Inflammatory macrophage treated with lipopolysaccharide for 4 hours (primary cell): ENCODE data around the gene ELN.
"Not testable (repeated sequence)": the region's sequence is repeated elsewhere in the genome, so short reads cannot be mapped to it uniquely, and the experiment has no call there.

Experiments used
- DNase-seq: peaks from one replicate; pipeline ENCODE4 v3.0.0-alpha.2; 2020

ELN gene

DNA sequence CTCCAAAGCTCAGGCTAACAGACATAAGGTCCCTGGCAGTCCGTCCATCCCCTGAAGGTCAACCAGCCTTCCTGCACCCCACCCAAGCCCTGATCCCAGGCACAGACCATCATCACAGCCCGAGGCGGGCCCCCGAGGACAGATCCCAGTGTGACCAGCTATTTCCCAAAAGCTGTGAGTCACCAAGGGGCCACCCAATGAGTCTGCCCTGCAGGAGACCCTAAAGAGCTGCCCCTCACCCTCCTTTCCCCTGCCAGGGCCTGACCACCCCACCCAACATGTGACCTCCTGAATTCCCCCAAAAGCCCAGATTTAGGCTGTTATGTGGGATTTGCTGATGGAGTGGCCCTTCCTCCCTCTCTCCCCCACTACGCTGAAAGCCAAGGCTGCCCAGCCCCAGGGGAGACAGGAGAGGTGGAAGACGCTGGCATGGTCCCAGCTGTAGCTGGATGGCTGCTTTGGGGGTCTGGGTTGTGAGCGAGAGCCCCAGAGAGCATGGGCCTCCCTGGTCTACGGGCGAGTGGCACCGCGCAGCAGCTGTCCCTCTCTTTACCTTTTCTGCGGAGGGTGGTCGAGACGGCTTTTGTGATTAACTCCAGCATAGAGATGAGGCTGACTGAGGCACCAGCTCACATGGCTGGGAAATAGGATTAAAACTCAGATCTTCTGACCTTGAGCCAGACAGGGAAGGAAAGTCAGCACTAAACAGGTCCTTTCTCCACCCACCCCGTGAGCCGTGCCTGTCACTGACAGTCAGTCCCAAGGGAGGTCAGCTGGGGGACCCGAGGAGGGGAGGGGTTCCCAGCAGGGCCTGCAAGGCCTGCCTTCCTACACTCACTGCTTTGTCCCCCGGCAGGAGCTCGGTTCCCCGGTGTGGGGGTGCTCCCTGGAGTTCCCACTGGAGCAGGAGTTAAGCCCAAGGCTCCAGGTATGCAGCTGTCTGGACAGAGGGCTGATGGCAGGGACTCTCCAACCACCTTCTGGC, 16.7 kb downstream of the ELN start:
- DNase-seq, result no peak

DNA sequence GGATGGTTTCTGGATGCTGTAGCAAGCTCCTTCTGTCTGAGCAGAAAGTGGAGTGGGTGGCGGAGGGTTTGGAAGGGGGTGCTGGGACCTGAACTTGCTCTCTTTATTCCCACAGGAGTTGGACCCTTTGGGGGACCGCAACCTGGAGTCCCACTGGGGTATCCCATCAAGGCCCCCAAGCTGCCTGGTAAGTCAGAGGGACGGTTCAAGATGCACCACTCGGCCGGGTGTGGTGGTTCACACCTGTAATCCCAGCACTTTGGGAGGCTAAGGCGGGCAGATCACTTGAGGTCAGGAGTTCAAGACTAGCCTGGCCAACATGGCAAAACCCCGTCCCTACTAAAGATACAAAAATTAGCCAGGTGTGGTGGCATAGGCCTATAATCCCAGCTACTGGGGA, 18.6 kb downstream of the ELN start:
- DNase-seq, result not testable (repeated sequence)

- no peak for DNase-seq
Measured at GRCh38 chr7:74047804-74048380, 19.9 kb downstream of the ELN start.

- no peak for DNase-seq
Measured at GRCh38 chr7:74048999-74049599, 21.1 kb downstream of the ELN start.

- DNase-seq, result no peak
Measured at GRCh38 chr7:74049997-74050798, 22.2 kb downstream of the ELN start.

DNA sequence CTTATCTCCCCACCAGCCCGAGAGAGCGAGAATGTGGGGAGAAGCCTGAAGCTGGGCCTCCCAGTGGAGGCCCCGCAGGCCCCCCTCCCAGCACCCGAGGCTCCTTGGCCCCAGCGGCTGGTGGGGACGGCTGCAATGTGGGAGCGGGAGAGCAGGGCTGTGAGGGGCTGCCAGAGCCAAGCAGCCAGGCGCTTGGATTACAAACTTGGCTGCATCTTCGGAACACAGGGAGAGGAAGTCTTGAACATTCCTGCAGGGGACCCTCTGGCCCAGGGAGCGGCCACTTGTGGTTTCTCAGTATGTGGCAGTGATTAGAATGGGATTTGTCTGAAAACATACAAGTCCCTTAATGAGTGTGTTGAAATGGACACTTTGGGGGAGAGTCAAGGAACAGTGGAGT, 23.2 kb downstream of the ELN start:
- DNase-seq, result no peak

- DNase-seq, result peak; percentile 12
Measured at GRCh38 chr7:74051629-74052410, 23.8 kb downstream of the ELN start.

DNA sequence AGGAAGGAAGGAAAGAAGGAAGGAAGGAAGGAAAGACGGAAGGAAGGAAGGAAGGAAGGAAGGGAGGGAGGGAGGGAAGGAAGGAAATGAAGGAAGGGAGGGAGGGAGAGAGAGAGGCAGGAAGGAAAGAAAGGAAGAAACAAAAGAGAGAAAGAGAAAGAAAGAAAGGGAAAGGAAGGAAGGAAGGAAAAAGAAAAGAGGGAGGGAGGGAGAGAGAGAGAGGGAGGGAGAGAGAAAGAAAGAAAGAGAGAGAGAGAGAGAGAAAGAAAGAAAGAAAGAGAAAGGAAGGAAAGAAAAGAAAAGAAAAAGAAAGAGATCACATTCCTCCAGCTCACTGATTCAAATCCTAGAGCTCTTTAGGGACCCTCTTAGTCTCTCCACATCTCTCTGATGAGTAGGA, 24.7 kb downstream of the ELN start:
- no peak for DNase-seq

DNA sequence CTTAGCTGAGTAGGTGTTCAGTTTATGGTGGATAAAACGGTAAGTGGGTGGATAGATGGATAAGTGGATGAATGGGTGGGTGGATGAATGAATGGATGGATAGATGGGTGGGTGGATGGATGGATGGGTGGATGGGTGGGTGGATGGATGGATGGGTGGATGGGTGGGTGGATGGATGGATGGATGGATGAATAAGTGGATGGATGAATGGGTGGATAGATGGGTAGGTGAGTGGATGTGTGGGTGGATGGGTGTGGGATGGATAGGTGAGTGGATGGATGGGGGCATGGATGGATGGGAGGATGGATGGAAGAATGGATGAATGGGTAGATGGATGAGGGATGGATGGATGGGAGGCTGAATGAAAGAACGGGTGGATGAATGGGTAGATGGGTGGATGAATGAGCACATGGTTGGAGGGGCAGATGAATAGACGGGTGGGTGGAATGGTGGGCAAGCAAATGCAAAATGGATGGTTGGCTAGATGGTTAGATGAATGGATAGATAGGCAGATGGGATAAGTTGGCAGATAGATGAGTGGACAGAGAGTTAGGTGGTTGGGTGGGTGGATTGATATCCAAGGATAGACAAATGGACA, 25.7 kb downstream of the ELN start:
- no peak for DNase-seq

DNA sequence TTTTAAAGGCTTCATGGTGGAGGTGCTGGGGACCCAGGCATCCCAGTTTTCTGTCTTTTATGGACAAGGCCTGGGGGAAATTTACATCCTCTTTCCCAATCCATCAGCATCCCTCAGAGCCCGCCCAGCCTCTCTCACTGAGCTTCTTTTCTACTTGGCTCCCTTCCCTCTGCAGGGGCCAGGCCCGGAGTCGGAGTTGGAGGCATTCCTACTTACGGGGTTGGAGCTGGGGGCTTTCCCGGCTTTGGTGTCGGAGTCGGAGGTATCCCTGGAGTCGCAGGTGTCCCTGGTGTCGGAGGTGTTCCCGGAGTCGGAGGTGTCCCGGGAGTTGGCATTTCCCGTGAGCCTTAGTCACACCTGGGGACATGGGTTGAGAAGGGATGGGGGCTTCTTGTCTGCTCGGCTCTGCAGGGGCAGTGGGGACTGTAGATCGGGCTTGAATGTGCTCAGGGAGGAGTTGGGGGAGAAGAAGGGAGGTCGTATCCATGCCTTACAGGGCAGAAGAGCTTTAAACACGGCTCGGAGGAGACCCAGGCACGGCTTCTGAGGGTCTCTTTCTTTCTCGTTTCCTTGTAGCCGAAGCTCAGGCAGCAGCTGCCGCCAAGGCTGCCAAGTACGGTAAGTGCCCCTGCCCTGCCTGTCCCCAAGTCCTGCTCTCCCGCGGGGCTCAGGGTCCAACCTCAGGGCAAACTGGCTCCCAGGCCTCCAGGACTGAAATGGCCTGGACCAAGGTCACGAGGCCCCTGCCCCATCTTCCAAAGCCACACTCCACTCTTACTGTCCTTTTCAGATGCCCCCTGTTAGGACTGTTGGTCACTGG, 28.3 kb downstream of the ELN start:
- DNase-seq, result no peak

DNA sequence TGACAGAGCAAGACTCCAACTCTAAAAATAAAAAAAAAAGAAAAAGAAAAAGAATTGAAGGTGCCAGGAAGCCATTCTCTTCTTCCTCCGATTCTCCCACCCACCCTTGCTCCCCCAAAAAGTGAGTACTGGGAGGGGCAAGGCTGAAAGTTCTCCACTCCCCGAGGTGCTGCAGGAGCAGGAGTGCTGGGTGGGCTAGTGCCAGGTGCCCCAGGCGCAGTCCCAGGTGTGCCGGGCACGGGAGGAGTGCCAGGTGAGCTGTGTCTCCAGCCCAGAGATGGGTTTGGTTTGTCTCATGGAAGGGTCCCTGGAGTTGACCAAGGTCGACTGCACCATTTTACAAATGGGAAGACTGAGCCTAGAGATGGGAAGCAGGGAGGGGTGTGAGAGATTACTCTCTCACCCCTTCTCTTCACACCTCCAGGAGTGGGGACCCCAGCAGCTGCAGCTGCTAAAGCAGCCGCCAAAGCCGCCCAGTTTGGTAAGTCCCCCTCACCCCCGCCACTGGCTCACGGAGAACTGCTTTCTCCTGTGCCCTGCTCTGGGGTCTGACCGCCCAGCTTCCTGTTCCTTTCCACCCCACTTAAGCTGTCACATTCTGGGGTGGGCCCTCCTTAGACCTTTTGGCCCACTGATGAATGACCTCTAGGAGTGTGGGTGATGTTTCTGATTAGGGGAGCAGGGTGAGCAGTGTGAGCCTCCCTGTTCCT, 29.4 kb downstream of the ELN start:
- DNase-seq, result no peak

DNA sequence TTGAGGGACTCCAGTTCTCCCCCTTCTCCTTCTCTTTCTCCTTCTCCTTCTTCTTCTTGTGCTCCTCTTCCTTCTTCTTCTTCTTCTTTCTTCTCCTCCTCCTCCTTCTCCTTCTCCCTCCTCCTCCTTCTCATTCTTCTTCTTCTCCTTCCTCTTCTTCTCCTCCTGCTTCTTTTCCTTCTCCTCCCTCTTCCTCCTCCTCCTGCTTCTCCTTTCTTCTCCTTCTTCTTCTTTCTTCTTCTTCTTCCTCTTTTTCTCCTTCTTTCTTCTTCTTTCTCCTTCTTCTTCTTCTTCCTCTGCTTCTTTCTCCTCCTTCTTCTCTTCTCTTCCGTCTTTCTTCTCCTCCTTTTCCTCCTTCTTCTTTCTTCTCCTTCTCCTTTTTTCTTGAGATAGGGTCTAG, 30.0 kb downstream of the ELN start:
- DNase-seq, result no peak

DNA sequence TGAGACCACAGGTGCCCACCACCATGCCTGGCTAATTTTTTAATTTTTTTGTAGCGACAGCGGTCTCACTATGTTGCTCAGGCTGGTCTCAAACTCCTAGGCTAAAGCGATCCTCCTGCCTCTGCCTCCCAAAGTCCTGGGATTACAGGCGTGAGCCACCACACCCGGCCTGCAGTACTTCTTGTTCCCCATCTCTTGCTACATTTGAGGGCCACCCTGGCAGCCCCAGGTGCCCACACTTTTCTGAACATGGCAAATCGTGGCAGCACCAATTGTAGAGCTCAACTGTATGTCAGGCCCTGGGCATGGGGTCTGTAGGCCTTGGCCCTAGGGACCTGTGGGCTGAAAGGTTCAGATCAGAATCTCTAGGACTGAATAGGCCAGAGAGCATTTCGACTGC, 30.5 kb downstream of the ELN start:
- DNase-seq, result no peak

DNA sequence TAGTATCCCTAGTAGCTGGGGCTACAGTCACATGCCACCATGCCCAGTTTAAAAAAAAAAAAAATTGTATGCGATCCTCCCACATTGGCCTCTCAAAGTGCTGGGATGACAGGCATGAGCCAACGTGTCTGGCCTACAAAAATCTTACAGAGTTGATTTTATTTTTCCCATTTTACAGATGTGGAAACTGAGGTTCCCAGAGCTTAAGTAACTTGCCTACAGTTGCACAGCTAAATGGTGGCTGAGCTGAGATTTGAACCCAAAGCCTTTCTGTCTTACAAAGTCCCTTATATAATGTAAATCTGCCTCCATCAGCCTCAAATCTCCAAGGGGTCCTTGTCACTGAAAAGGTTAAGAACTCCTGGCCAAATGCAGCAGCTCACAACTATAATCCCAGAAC, 31.1 kb downstream of the ELN start:
- no peak for DNase-seq

DNA sequence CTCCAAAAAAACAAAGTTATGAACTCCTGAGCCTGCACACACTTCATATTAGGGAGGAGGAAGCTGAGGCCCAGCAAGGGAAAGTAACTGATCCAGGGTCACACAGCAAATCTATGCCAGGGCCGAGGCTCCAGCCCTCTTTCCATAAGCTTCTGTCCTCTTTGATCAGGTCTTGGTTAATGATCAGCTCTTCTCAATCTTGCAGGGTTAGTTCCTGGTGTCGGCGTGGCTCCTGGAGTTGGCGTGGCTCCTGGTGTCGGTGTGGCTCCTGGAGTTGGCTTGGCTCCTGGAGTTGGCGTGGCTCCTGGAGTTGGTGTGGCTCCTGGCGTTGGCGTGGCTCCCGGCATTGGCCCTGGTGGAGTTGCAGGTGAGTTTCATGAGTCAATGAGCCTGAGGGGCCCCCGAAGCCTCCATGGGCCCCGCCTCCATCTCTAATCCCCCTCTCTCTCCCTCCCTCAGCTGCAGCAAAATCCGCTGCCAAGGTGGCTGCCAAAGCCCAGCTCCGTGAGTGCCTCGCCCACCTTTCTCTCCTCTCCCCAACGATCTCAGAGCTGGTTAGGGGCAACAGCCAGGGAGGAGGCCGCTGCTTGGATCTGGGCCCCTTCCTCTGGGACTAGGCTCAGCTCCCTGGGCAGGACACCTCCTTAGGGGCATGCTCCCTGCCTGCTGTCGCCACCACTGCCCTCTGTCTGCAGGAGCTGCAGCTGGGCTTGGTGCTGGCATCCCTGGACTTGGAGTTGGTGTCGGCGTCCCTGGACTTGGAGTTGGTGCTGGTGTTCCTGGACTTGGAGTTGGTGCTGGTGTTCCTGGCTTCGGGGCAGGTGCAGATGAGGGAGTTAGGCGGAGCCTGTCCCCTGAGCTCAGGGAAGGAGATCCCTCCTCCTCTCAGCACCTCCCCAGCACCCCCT, 32.0 kb downstream of the ELN start:
- no peak for DNase-seq

DNA sequence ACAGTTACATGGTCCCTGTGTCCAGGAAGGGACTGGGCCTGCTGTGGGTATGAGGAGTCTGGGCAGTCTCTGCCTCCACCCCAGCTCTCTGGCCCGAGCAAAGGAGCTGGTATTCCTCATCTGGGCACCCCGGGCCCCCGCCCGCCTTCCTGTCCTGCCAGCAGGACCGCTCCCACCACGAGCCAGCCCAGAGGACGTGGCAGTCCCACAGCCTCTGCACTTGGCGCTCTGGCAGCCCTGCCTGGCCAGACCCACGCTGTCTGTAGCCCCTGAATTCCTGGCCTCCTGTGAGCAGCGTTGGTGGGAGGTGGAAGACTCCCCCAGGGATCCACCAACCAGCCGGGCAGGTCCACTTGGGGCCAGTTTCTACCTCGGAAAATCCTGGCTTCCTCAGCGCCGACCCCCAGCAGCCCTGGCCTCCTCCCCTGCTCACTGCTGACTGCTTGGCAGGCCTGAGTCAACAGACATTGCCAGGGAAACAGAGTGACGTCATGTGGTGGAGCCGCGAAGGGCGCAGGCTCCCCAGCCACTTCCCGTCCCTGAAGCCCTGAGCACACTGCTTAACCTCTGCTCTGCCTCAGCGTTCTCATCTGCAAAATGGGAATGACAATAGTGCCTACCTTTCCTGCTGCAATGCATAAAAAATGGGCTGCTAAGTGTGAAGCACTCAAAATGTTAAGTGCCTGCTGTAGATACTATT, 34.0 kb downstream of the ELN start:
- peak; percentile 87 for DNase-seq

DNA sequence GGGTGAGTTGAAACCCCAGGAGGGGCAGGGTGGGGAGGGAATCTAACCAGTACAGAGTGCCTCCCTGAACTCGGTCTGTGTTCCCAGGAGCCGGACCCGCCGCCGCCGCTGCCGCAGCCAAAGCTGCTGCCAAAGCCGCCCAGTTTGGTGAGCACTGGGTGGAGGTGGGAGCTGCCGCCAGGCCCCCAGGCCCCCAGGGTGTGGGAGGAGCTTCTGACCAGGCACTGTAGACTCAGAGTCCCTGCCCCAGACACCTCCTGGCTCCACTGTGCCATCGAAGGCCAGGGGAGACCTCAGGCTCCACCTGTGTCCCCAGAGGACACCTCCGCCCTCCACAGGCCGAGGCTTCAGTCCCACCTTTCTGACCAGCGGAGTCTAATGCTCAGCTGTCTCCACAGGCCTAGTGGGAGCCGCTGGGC, 35.3 kb downstream of the ELN start:
- DNase-seq, result no peak

- DNase-seq, result no peak
Measured at GRCh38 chr7:74063646-74064045, 35.7 kb downstream of the ELN start.

DNA sequence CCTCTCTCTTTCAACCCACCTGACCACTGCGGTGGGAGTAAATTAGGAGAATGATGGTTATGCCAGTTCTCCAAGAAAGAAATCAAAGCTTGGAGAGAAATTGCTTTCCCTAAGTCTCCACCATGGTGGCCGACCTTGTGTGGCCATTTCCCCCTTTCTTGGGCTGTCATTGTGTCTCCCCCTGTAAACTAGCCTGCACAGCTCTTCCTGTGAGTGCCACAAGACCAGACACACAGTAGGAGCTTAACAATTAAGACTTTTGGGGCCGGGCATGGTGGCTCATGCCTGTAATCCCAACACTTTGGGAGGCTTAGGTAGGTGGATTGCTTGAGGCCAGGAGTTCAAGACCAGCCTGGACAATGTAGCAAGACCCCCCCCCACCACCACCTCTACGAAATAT, 36.7 kb downstream of the ELN start:
- DNase-seq, result no peak
